Parathyroid adenoma (tissue), 2 donors: ENCODE results near the gene ACVRL1.

Source experiments
- H2AFZ ChIP-seq: fragments of 300-600 bp; sonication (generic); one replicate; pipeline ENCODE4 v1.7.0; 2017; ENCODE audit warnings: antibody characterized with exemption, mild to moderate bottlenecking
- H3K27ac ChIP-seq: fragments of 300-600 bp; sonication (generic); one replicate; pipeline ENCODE4 v1.7.0; 2017
- H3K27me3 ChIP-seq: fragments of 300-600 bp; sonication (generic); one replicate; pipeline ENCODE4 v1.7.0; 2017; ENCODE audit warnings: low read length; ENCODE audit not compliant: control insufficient read depth, insufficient read depth
- H3K36me3 ChIP-seq: fragments of 300-600 bp; sonication (generic); one replicate; pipeline ENCODE4 v1.7.0; 2017; ENCODE audit warnings: low read length; ENCODE audit not compliant: control insufficient read depth, insufficient read depth
- H3K4me1 ChIP-seq: fragments of 300-600 bp; sonication (generic); one replicate; pipeline ENCODE4 v1.7.0; 2017; ENCODE audit warnings: control low read depth
- H3K4me2 ChIP-seq: fragments of 300-600 bp; sonication (generic); one replicate; pipeline ENCODE4 v1.7.0; 2017; ENCODE audit warnings: low read length
- H3K4me3 ChIP-seq: fragments of 300-600 bp; sonication (generic); one replicate; pipeline ENCODE4 v1.7.0; 2017; ENCODE audit warnings: low read depth, low read length
- H3K79me2 ChIP-seq: fragments of 300-600 bp; sonication (generic); one replicate; pipeline ENCODE4 v1.7.0; 2017; ENCODE audit warnings: control low read depth
- H3K9ac ChIP-seq: fragments of 300-600 bp; sonication (generic); one replicate; pipeline ENCODE4 v1.7.0; 2017; ENCODE audit warnings: mild to moderate bottlenecking
- H3K9me3 ChIP-seq: fragments of 300-600 bp; sonication (generic); one replicate; pipeline ENCODE4 v1.7.0; 2017; ENCODE audit warnings: low read length; ENCODE audit not compliant: control insufficient read depth
- CTCF ChIP-seq: fragments of 300-600 bp; sonication (generic); IDR thresholded peaks from one replicate; pipeline ENCODE4 v1.7.0; 2017; ENCODE audit warnings: antibody characterized with exemption, mild to moderate bottlenecking
- donor health status: primary hyperparathyroidism.

The ACVRL1 gene

GRCh38 chr12:51915003-51915625 is 7.8 kb downstream of the ACVRL1 start:
- Histone ChIP-seq H3K4me2 (no peak overlapping the region), H3K4me1 (peaks cover 38% of the 10 kb centered on the region), H2AFZ (no peak overlapping the region), H3K79me2 (no peaks in the 10 kb centered on the region), H3K36me3 (no peaks in the 10 kb centered on the region), H3K9me3 (no peaks in the 10 kb centered on the region), H3K4me3 (no peak overlapping the region), H3K27ac (no peak overlapping the region), H3K9ac (no peak overlapping the region), H3K27me3 (no peaks in the 10 kb centered on the region)
- no peak for TF ChIP-seq CTCF

GRCh38 chr12:51915951-51916350 is 8.6 kb downstream of the ACVRL1 start:
- no peak for TF ChIP-seq CTCF
- Histone ChIP-seq H3K79me2 (no peaks in the 10 kb centered on the region), H3K9me3 (no peaks in the 10 kb centered on the region), H3K27me3 (no peaks in the 10 kb centered on the region), H3K36me3 (no peaks in the 10 kb centered on the region), H3K4me3 (no peak overlapping the region), H3K9ac (no peak overlapping the region), H2AFZ (no peak overlapping the region), H3K4me2 (no peak overlapping the region), H3K27ac (no peak overlapping the region), H3K4me1 (peaks cover 31% of the 10 kb centered on the region)

GRCh38 chr12:51917041-51917590 is 9.8 kb downstream of the ACVRL1 start:
- Histone ChIP-seq H3K27ac (no peak overlapping the region), H3K4me1 (peaks cover 31% of the 10 kb centered on the region), H3K4me3 (no peak overlapping the region), H3K36me3 (no peaks in the 10 kb centered on the region), H3K9ac (no peak overlapping the region), H2AFZ (no peak overlapping the region), H3K4me2 (no peak overlapping the region), H3K27me3 (no peaks in the 10 kb centered on the region), H3K79me2 (no peaks in the 10 kb centered on the region), H3K9me3 (no peaks in the 10 kb centered on the region)
- TF ChIP-seq CTCF = no peak

GRCh38 chr12:51917746-51918453 is 10.6 kb downstream of the ACVRL1 start:
- Histone ChIP-seq H3K79me2 (no peaks in the 10 kb centered on the region), H3K4me1 (peaks cover 31% of the 10 kb centered on the region), H2AFZ (no peak overlapping the region), H3K9ac (no peak overlapping the region), H3K9me3 (no peaks in the 10 kb centered on the region), H3K36me3 (no peaks in the 10 kb centered on the region), H3K4me3 (no peak overlapping the region), H3K4me2 (no peak overlapping the region), H3K27me3 (no peaks in the 10 kb centered on the region), H3K27ac (no peak overlapping the region)
- no peak for TF ChIP-seq CTCF
